ENCODE data around the gene PHF20.
A peak's percentile ranks its signal among the peaks of the same experiment; 100 is the strongest.
"Not testable (repeated sequence)": the region's sequence is repeated elsewhere in the genome, so short reads cannot be mapped to it uniquely, and the experiment has no call there.

PHF20 gene

DNA sequence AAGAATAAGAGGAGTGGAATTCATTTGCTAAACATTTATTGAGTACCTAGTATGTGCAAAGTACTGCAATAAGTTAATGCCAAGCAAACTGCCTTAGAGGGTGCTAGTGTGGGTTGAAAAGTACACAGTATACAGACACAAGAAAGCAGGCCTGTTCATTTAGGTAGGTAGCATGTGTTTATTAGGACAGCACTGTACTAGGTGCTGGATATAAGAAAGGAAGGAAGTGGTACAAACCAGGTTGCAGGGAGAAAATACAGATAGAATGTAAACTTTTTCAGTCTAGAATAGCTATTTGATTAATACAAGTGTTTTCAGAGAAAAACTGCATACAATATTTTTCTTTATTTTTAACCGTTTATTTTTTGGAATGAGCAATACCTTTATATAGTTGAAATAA, 68.1 kb downstream of the PHF20 start:
- DNase-seq (ENCODE audit: low read depth), result no peak

- no peak for DNase-seq (ENCODE audit: low read depth)
Measured at GRCh38 chr20:35840421-35840820, 68.6 kb downstream of the PHF20 start.

GRCh38 chr20:35842361-35842760, 70.5 kb downstream of the PHF20 start:
- no peak for DNase-seq (ENCODE audit: low read depth)

DNA sequence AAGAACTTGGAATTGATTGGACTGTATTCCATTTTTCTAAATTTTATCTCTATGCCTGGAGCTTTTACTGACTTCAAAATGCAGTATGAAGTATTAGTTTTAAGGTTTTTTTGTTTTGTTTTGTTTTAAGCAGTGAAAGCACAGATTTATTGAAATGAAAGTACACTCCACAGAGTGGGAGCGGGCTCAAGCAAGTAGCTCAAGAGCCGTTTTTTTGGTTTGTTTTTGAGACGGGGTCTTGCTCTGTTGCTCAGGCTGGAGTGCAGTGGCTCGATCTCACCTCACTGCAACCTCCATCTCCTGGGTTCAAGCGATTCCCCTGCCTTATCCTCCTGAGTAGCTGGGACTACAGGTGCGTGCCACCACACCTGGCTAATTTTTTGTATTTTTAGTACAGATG, 72.1 kb downstream of the PHF20 start:
- not testable (repeated sequence) for DNase-seq (ENCODE audit: low read depth)

DNA sequence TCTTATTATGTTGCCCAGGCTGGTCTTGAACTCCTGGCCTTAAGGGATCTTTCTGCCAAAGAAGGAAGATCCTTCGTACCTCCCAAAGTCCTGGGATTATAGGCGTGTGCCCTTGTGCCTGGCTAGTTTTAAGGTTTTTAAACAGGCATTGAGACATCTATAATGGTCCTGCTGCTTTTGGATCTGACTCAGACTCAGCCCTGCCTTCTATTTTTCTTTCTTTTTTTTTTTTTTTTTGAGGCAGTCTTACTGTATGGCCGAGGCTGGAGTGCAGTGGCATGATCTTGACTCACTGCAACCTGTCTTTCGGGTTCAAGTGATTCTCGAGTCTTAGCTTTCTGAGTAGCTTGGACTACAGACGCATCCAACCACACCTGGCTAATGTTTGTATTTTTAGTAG, 73.7 kb downstream of the PHF20 start:
- no peak for DNase-seq (ENCODE audit: low read depth)

GRCh38 chr20:35849706-35850105, 77.9 kb downstream of the PHF20 start:
- DNase-seq (ENCODE audit: low read depth), result no peak

DNA sequence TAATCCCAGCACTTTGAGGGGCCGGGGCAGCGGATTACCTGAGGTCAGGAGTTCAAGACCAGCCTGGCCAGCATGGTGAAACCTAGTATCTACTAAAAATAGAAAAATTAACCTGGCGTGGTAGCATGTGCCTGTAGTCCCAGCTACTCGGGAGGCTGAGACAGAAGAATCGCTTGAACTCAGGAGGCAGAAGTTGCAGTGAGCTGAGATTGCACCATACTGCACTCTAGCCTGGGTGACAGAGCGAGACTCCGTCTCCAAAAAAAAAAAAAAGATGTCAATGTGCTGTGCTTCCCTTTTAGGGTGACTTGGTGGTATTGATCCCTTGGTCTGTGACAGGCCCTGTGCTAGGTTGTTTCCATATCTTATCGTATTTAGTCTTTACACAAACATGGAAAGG, 79.8 kb downstream of the PHF20 start:
- DNase-seq (ENCODE audit: low read depth), result not testable (repeated sequence)

GRCh38 chr20:35854713-35855348, 83.0 kb downstream of the PHF20 start:
- DNase-seq (ENCODE audit: low read depth), result no peak

DNA sequence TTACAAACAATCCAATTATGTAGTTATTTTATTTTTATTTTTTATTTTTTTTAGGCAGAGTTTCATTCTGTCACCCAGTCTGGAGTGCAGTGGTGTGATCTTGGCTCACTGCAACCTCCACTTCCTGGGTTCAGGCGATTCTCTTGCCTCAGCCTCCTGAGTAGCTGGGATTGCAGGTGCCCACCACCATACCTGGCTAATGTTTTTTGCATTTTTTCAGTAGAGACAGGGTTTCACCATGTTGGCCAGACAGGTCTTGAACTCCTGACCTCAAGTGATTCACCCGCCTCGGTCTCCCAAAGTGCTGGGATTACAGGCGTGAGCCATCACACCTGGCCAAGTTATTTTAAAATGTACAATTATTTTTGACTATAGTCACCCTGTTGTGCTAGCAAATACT, 83.8 kb downstream of the PHF20 start:
- not testable (repeated sequence) for DNase-seq (ENCODE audit: low read depth)

DNA sequence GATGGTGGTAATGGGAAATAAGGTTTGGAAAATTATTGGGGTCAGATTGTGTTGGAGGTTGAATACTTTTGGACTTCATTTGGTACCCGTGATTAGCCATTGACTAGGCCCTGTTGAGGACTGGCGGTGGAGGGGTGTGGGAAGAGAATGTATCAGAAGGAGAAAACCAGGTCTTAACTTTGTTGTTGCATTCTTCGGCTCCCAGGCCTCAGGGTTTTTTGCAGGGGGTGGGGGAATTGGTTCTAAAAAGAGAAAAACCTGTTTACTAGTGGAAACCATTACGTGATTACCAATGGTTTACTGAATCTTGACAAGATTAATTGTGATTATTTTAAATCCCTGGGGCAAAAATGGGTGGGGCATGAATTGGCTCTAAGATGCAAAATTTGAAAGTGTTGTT, 85.1 kb downstream of the PHF20 start:
- no peak for DNase-seq (ENCODE audit: low read depth)

DNA sequence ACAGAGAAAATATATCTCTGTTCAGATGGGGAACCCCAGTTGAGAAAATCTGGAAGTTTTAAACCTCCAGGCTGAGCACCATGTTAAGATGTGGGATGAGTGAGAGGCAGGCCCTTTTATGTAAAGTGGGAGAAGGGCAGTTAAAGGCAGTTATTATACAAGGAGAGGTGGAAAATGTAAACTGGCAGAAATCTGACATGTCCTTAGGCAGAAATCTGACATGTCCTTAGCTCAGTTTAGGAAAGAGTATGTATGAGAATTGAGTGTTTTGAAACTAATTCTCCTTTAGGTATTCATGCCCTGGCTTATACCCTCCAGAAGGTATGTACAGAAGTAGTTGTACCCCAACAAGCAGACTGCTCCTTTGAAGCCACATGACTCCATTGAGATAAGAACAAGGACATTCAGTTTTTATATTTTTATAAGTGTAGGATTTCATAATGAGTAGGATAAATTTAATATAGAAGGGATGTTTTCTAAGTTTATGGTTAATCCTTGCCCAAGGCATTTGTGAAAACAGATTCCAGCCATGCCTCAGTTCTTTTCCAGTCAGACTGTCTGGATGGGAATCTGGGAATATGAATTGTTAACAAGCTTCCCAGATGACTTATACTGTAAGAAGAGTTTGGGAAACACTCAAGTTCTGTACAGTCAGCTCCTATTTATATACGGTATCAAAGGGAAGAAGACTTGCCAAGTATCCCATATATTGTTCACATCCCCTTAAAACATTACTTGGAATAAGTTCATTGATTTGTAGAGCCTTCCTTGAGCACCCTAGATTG, 94.8 kb downstream of the PHF20 start:
- no peak for DNase-seq (ENCODE audit: low read depth)

DNA sequence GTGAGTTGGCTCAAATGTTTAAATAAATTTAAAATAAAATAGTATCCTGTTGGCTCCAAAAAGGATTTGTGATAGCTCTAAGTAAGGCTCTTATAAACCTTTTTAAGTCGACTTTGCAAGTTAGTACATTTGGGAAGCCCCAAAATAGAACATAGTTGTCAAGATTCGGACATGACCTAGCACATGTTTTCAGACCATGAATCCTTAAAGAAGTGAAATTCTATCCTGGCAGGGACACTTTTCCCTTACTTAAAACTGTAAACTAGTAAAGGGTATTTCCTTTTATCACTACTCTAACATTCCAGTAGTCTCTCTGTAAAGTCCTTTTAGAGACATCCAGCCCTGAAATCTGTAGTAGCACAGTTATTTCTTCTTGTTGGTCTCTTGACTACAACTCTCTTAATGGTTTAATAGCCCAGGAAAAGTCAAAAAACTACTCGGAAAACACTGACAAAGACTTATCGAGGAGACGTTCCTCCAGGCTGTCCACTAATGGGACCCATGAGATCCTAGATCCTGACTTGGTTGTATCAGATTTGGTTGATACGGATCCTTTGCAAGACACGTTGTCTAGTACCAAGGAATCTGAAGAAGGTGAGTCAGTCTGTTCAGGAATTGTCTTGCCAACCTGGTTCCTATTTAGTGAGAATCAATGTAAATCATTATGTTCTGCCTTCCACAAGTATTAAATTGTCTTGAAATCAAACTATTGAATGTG, 98.9 kb downstream of the PHF20 start:
- DNase-seq (ENCODE audit: low read depth), result no peak

- DNase-seq (ENCODE audit: low read depth), result no peak
Measured at GRCh38 chr20:35871259-35871771, 99.5 kb downstream of the PHF20 start.

- no peak for DNase-seq (ENCODE audit: low read depth)
Measured at GRCh38 chr20:35876033-35876320, 104.2 kb downstream of the PHF20 start.

DNA sequence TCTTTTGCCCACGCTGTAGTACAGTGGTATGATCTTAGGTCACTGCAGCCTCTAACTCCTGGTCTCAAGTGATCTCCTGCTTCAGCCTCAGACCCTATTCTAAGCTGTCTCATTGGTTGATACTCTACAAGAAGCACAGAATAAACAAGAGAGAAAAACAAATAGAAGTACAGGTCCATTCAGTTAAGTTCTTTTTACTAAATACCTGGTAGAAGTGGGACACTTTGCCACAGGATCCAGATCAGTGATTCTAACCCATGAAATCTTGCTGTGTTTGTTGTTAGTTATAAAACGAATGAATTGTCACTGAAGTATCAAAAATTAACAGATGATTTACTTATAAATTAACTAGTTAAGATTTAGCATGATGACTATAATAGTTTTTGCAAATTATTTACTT, 105.8 kb downstream of the PHF20 start:
- no peak for DNase-seq (ENCODE audit: low read depth)

DNA sequence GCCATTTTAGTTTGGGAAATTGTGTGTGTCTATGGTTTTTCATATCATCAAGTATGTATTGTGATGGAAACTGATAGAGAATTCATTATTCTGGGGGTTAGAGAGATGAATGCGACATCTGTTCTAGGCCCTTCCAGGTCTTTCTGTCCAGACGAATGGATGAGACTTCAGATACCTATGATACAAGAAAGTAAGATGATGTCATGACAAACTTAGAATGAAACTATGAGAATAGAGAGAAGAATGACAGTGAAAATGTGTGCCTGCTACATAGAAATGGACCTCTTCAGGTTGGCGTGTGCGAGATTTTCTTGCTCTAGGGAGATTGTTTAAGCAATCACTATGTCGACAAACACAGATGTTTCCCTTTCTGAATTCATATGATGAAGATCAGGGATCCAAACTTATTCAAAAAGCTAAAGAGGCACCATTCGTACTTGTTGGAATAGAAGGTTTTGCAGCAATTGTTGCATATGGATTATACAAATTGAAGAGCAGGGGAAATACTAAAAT, 106.4 kb downstream of the PHF20 start:
- no peak for DNase-seq (ENCODE audit: low read depth)

DNA sequence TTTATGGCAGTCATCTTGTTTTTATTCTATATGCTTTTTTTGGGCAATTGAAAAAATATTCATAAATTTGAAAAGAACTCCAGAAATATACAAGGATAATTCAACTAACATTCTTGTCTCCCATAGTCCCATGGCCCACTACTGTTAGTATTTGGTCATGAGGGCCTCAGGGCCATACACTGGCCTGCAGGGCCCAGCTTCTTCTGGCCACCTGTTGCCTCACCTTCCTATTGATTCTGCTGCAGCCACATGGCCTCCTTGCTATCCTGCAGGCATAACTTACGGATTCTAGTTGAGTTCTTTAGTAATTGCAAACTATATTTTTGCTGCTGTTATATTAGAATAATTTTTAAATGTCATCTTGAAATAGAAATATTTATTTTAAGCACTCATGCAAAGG, 109.9 kb downstream of the PHF20 start:
- DNase-seq (ENCODE audit: low read depth), result no peak

DNA sequence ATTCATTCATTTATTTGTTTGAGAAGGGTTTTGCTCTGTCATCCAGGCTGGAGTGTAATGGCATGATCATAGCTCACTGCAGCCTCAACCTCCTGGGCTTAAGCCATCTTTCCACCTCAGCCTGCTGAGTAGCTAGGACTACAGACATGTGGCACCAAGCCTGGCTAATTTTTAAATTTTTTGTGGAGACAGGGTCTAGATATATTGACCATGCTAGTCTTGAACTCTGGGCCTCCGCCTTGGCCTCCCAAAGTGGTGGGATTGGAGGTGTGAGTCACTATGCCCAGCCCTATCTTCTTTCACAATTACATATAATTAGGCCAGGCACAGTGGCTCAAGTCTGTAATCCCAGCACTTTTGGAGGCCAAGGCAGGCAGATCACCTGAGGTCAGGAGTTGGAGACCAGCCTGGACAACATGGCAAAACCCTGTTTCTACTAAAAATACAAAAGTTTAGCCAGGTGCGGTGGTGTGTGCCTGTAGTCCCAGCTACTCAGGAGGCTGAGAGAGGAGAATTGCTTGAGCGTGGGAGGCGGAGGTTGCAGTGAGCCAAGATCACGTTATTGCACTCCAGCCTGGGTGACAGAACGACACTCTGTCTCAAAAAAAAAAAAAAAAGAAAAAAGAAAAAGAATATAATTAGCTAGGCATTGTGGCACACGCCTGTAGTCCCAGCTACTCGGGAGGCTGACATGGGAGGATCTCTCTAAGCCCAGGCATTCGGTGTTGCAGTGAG, 110.8 kb downstream of the PHF20 start:
- DNase-seq (ENCODE audit: low read depth), result not testable (repeated sequence)

DNA sequence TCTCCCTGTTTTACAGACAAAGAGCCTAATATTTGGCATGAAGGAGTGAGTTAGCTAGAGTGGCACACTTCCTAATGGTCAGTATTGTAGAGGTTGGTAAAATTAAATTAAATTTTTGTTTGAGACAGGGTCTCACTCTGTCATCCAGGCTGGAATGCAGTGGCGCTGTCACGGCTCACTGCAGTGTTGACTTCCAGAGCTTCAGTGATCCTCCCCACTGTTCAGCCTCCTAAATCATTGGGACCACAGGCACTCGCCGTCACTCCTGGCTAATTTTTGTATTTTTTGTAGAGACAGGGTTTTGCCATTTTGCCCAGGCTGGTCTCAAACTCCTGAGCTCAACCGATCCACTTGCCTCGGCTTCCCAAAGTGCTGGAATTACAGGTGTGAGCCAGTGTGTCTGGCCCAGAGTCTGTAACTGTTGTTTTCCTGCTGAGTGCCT, 111.5 kb downstream of the PHF20 start:
- no peak for DNase-seq (ENCODE audit: low read depth)

GRCh38 chr20:35883778-35884540, 112.1 kb downstream of the PHF20 start:
- peak; percentile 17 for DNase-seq (ENCODE audit: low read depth)

- no peak for DNase-seq (ENCODE audit: low read depth)
Measured at GRCh38 chr20:35884541-35884865, 112.7 kb downstream of the PHF20 start.

DNA sequence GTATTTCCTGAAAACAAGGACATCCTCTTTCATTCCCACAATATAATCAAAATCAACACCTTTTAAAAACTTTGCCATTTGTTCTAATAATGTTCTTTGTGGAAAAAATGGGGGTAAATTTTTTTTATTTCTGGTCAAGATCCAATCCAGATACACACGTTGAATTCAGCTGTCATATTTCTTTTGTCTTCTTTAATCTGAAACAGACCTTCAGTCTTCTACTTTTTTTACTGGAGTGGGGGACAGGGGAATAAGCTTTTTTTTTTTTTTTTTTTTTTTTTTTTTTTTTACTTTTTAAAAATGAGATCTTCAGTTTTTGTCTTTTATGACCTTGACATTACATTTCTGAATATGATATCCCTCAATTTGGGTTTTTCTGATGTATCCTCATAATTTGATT, 113.4 kb downstream of the PHF20 start:
- DNase-seq (ENCODE audit: low read depth), result no peak

All from stimulated activated CD8-positive, alpha-beta memory T cell treated with anti-CD3 and anti-CD28 coated beads, Interleukin-7, amount 100 ng/mL, for 24 hours (primary cell).